HG02678 (cell line): Measurements from ENCODE around the gene LIN7C.
"Not testable (repeated sequence)": the region's sequence is repeated elsewhere in the genome, so short reads cannot be mapped to it uniquely, and the experiment has no call there.

Experiments
- ATAC-seq: cut with Tn5 transposase; IDR thresholded peaks from one replicate; pipeline ENCODE4 v1.9.1; 2021; ENCODE audit warnings: mild to moderate bottlenecking, moderate library complexity; ENCODE audit not compliant: unreplicated experiment

LIN7C gene, protein sequence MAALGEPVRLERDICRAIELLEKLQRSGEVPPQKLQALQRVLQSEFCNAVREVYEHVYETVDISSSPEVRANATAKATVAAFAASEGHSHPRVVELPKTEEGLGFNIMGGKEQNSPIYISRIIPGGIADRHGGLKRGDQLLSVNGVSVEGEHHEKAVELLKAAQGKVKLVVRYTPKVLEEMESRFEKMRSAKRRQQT

DNA sequence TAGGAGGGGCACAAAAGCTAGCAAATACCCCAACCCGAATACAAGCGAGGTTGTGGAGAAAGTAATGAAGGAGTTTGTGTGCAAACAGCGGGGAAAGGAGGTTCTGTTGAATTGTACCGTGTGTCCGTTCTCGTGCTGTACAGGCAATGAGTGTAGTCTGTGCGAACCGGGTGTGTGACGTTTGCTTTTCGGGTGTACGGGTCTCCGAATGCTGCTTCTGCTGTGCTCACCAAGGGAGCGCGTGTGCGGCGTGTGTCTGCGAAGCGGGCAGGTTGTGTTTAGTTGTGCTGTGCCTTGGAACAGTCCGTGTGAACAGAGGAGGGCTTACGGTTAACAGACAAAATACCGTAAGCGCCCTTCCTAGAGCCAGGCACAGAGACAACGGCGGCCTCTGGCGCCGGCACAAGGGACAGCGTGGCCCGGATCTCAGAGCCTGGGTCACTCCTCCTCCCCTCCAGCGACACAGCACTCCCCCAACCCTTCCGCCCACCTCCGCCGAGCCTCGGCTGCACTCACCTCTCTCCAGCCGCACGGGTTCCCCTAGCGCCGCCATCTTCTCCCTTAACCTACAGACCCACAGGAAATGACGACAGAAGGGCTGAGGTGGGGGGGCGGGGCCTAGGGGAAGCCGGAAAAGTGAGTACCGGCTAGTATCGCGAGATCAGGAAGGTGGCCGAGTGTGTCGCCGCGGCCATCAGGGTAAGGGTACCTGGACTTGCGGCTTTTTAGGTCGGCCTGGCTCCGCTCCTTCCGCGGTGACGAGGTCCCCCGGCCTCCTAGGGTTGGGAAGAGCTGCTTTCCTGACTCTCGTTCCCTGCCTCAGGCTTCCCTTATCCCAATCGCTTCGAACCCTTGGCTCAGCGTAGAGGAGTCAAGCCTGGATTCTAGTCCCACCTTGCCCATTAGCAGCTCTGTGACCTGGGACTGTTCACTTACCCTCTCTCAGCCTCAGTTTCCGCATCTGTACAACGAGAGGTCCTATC is at the start of gene LIN7C:
Gene LIN7C (minus strand): TSS at position 570 of the 983 bp plus-strand sequence. CDS start 17 bp downstream, at position 553.
- ATAC-seq = peak; percentile 94

DNA sequence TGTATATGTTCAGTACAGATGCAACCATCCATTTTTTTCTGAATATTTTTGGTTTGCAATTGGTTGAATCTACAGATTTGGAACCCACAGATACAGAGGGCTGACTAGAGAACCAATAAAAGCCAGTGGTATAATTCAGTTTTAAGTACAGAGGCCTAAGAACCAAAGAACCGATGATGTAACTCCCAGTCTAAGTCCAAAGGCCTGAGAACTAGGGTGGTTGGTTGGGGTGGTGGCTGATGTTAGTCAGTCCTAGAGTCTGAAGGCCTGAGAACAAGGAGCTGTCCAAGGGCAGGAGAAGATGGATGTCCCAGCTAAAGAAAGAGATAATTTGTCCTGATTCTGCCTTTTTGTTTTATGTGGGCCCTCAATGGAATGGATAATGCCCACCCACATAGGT is 48.7 kb upstream of the LIN7C start:
- ATAC-seq = no peak

DNA sequence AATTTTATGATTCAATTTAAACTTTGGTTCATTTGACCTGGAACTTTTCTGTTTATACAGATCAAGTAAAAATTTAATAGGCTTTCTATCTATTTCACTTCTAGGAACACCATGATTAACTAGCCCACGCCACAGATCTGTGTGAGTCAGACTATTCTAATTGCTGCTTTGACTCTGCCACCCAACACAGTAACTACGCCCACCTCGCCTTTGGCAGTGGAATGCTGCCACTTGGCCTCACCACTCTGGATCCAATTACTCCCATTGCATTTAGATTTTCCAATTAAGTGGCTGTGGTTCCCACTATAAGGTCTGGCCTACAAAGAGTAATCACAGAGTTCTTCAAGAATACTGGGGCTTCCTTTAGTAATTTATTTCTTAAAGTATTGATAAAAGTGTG is 46.6 kb upstream of the LIN7C start:
- no peak for ATAC-seq

DNA sequence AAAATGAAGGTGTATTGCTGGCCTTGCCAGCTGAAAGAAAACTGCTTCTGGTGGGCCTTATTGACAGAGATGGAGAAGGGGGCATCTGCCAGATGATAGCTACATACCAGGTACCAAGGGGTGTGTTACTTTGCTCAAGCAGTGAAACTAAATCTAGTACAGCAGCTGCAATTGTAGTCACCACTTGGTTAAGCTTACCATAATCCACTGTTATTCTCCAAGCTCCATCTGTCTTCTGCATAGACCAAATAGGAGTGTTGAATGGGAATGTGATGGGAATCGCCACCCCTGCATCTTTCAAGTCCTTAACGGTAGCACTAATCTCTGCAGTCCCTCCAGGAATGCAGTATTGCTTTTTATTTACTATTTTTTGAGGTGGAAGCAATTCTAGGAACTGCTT is 45.8 kb upstream of the LIN7C start:
- ATAC-seq = no peak

DNA sequence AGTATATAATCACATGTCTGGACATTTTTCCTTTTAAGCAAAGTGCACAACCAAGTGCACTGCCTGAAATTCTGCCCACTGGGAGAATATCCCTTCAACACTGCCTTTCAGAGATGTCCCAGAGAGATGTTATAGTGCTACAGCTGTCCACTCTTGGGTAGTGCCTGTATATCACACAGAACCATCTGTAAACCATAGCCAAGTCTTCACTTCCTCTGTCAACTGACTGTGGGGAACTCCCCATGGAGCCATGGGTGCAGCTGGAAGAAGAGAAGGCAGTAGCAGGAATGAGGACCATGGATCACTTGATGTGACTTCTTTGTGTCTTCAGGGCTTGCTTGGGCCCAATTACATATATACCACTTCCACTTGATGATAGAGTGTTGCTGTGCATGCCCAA is 44.6 kb upstream of the LIN7C start:
- ATAC-seq = no peak

DNA sequence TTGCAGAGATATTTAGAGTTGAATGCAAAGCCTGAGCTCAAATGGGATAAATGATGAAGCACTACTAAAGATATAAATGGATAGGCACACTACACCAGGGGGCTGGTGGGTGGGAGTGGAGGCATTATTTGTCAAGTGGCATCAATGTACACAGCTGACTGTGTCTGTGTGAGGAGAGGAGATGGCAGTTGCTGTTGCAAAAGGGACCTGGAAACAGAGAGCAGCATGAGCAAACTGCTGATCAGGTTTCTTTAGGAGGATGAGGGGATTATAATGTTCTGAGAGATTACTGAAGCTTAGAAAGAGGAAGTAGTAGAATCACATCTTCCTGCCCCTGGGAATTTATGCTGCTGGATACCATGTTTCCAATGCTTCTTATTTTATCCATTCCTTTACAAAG is 39.4 kb upstream of the LIN7C start:
- ATAC-seq = no peak

DNA sequence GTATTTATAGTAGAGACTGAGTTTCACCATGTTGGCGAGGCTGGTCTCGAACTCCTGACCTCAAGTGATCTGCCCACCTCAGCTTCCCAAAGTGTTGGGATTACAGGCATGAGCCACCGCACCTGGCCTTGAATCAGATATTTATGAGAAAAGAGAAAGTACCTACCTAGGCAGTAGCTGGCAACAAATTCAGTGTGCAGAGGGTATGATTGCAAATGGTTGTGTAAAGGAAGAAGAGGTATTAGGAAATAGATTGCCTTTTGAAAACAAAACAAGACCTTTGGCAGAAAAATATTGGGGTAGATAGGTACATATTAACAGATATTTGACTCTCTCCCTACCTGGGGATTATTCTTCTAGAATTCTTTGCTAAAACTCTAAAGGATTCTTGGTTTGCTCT is 38.5 kb upstream of the LIN7C start:
- no peak for ATAC-seq

DNA sequence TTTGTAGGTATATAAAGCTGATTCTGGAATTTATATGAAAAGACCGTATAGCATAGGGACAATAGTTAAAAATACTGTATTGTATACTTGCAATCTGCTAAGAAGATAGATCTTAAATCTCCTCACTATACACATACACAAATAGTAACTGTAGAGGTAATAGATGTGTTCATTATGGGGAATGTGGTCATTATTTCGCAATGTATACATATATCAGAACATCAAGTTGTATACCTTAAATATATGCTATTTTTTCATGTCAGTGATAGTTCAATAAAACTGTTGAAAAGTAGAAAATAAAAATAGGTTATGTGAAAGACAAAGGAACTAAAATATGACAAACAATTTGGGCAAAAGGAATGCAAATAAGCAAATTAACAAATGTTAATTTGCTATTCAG is 35.2 kb upstream of the LIN7C start:
- no peak for ATAC-seq

DNA sequence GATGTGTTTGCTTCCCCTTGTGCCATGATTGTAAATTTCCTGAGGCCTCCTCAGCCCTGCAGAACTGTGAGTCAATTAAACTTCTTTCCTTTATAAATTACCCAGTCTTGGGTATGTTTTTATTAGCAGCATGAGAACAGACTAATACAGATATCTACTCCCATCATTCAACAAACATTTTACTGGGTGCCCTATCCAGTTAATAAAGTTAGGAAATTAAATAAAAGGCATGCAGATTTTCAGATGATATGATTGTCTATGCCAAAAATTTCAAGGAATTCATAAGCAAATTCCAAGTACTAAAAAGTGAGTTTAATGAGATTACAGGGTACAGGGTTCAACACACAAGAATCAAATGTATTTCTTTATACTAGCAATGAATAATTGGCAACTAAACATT is 33.5 kb upstream of the LIN7C start:
- ATAC-seq = no peak

DNA sequence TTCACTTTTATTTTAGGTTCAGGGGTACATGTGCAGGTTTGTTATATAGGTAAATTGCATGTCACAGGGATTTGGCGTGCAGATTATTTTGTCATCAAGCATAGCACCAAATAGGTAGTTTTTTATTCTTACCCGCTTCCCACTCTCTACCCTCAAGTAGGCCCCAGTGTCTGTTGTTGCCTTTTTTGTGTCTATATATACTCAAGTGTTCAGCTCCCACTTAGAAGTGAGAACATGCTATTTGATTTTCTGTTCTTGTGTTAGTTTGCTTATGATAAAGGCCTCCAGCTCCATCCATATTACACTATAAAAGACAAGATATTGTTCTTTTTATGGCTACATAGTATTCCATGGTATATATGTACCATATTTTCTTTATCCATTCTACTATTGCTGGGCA is 28.5 kb upstream of the LIN7C start:
- ATAC-seq = no peak

DNA sequence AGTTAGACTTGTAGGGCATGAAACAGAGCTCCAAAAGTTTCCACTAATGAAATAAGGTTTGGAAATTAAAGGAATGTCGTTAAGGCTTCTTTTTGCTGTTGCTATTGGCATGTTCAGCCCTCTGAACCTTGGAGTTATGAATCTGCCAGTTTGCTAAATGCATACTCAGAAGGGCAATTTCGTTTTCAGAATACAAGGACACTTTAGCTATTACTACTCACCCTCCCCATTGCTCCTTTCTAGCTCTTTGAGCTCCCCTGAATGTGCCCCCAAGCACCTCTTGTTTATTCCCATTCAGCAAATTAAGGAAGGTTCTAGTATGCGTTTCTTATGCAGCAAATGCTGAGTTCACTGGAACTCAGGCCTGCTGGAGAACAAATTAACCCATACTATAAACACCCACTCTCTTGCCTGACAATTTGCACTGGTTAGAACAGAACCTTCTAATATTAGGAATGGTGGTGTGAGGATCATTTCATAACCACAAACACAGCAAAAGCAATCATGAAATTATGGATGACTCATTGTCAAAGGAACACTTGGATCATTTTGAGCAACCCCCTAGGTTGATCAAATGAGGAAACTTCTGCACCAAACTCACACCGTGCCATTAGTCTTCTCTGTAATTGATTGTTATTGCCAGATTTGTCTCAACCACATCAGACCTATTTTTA is 26.2 kb upstream of the LIN7C start:
- no peak for ATAC-seq

DNA sequence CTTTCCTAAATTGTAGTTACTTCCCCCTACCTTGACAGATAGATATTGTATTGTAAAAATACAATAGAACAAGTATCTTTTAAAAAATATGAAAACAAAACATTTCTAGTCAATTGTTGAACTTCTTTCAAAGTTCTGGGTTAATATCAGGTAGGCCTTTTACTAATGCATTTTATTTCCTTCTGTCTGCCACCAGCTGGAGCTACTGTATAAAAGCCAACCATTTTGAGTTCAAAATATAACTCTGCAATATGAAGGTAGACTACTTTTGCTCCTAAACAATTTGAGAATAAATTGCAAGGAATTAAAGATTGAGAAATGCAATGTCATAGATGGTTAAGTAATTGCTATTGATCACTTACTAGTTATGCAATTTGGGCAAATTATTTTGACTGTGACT is 22.1 kb upstream of the LIN7C start:
- ATAC-seq = no peak

DNA sequence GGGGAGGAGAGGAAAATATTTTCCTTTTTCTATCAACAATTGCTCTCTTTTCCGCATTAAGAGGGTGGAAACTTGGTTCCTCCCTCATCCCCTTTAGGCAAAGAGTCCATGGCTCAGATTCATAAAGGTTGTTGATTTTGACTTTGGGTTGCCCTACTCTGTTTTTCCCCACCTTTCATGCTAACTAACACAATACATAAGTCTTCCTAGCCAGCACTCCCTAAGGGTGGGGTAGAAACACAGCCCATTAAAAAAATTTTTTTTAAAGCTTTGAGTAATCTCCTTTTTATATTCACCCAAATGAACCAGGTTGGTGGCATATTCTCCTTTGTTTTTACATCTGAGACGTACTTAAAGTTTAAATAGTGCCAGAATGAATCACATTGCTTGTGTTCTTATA is 20.0 kb upstream of the LIN7C start:
- no peak for ATAC-seq

DNA sequence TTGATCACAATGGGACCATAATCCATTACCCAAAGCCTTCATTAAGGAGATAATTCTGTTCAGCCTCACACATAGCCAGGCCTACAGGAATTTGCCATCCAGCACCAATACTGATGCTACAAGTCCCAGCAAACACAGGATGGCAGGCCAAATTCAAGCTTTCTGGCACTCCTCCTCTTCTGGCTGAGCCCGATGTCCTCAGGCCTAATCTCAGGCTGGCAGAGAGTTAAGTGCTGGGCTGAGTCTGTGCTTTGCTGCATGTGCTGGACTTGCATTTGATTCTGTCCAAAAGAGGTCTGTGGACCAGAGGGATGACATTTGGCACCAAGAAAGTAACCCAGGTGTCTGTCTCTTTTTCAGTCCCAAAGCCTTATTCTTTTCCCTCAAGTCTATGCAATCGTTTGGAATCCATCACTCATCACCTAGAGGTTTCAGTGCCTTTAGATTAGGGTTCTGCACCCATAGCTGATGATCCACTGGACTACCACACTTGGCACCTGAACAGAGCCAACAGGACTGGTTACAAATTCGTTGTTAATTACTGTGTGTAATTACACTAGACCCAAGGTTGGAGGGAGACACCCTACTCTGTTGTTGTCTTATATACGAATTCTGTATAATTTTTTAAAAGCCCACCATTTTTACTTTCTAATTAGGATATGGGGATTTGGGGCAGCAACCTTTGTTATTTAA is 19.4 kb upstream of the LIN7C start:
- ATAC-seq = no peak

DNA sequence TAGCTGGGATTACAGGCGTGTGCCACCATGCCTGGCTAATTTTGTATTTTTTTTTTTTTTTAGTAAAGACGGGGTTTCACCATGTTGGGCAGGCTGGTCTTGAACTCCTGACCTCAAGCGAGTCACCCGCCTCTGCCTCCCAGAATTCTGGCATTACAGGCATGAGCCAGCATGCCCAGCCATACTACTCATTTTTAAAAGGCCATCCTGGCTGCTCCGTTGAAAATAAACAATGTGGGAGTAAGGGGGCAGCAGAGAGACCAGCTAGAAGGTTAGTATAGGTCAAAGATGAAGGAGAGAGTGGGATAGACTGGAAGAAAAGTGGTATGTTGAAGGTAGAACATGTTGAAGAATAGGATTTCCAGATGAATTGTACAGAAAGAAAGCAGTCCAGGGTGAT is 17.6 kb upstream of the LIN7C start:
- ATAC-seq = no peak

DNA sequence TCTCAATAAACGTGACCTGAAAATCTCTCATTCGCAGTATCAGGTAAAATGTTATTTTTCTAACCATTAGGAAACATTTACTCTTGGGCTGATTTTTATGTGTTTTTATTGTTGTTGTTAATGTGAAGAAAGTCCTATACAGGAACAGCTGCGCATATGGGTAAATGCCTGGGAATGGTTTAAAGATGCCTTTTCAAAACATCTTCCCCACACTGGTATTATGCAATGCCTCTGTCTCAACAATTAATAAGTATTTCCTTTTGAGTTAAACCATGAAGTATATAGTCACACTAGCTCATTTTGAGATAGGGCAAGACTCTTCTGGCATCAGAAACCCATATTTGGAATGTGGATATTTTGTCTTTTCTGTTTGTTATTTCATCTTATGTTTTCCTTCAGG is 13.7 kb upstream of the LIN7C start:
- ATAC-seq = no peak

DNA sequence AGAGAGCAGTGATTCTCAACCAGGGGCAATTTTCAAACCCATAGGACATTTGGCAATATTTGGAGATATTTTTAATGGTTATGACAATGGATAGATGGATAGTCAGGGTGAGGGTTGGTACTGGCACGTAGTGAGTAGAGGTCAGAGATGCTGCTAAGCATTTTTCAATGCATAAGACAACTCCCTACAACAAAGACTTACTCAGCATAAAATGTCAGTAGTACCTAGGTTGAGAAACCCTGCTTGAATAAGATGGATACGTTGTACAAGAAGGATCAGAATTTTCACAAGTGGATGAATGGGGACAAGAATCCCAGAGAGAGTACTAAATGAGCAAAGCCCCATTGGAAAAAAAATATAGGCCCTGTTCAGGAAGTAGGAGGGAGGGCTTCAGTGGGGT is 11.9 kb upstream of the LIN7C start:
- no peak for ATAC-seq

DNA sequence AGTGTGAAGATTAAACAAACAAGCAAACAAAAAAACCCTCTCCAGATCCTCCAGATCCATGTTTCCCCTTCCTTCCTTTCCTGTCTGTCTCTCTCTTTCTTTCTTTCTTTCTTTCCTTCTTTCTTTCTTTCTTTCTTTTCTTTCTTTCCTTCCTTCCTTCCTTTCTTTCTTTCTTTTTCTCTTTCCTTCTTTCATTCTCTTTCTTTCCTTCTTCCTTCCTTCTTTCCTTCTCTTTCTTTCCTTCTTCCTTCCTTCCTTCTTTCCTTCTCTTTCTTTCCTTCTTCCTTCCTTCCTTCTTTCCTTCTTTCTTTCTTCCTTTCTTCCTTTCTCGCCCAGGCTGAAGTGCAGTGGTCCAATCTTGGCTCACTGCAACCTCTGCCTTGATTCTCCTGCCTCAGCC is 10.9 kb upstream of the LIN7C start:
- not testable (repeated sequence) for ATAC-seq

DNA sequence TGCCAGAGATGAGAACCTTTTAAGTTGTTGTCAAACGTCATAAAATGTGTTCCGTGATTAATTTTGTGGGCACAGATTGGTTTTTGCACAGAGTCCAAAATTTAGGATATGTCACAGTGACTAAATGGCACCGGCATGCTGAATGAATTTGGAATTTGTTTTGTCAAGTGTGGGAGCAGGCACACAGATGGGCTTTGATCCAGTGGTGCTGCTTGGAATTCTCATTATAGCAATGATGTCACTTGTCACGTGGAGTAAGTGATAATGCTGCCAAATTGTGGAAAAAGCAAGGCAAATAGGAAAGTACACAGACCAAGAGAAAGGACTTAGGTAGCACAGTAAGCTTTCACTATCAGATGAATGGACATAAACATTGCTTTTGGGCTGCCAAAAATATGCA is 8.0 kb upstream of the LIN7C start:
- ATAC-seq = no peak

DNA sequence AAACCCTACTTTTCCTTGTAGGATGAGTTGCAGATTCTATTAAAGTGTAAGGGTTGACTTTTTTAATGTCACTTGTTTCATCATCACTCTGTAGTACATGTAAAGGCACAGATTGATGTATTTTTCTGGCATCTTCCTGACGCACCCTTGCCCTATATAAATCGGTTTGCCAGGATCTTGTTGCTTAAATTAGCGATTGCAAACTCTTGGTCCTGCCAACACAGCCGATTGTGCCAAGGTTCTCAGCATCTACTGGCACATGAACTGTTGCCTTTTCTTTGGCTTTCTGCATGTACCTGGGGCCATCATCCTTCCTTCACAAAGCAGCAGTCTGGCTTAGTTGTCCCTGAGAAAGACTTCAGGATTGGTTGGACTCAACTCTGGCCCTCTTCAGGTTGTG is 7.5 kb upstream of the LIN7C start:
- no peak for ATAC-seq

DNA sequence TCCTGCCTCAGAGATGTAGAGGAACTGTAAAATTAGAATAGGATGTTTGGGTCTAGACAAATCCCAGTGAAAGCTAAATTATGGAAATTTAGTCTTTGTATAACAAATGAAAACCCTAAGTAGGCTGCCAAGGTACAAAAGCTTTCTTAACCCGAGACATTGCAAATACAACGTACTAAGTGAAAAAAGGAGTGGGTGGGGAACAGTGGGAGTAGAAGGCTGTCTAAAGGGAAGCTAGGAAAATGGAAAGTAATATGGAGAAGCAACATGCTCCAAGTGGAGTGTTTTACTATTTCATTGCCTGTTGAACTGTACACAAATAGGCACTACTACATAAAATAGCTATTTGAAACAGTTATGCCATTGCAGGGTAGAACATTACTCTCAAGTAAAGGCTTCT is 6.8 kb upstream of the LIN7C start:
- ATAC-seq = no peak
